Measurements from ENCODE around the gene LAMB3.
A peak's percentile ranks its signal among the peaks of the same experiment; 100 is the strongest.

LAMB3 gene

DNA sequence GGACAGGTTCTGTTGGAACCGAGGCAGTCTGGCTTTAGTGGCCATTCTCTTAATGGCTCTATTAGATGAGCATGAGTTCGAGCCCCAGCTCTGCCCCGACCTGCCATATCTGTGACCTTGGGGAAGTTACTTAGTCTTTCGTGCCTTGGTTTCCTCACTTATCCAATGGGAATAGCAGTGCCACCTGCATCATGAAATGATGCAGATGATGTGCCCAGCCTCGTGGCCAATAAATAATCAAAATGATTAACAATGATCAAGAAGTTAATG lies 38.1 kb downstream of the LAMB3 start:
- H3K9me3 ChIP-seq (replicated peaks in 1 of 11): peaks cover 0 to 11% (median 0%) of the 10 kb centered on the region in 11 experiments; a peak in 2 of 22 replicates
- H3K9ac ChIP-seq: no peak overlapping the region
- H3K27ac ChIP-seq: no peak overlapping the region
- peaks cover 0 to 55% (median 6%) of the 10 kb centered on the region in 11 experiments; a peak in 11 of 22 replicates for H3K36me3 ChIP-seq
- peaks cover 18 to 36% (median 28%) of the 10 kb centered on the region in 10 experiments for H3K4me1 ChIP-seq
- no peak for TF ChIP-seq Cebpa-rat (IDR thresholded peaks at IDR 0.05)
- H3K4me2 ChIP-seq: no peak overlapping the region
- no peaks in the 10 kb centered on the region; a peak in 1 of 22 replicates for H4K20me1 ChIP-seq
- H3K27me3 ChIP-seq: no peaks in the 10 kb centered on the region
- no peak overlapping the region for H3K4me3 ChIP-seq

DNA sequence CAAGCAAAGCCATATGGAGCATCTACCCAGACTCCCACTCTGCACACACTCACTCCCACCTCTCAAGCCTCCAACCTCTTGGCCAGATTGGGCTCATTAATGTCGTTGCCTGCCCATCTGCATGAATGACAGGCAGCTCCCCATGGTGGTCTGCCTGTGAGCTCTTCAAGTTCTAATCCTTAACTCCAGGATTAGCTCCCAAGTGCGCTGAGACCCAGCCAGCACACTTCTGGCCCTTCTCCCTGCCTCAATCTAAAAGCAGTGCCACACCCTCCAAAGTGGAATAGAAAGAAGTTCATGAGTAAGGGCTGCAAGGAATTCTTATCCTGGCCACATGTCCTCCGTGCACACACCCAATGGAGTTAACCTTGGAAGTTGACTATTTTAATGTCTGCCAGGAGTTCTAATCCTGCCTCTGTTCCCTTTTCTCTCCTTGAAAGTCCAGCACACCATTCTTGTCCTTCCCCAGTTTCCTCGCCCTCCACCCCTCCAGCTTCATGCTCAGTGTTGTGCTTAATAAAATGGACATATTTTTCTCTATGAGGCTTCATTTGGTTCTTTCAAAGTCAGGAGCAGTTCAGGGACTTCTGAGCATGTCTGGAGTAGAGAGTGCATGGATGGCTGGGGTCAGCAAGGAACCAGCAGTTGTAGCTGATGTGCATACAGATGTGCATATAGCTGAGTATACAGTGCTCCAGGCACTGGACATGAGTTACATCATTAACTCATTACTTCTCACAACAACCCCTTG lies 38.6 kb downstream of the LAMB3 start:
- no peak for TF ChIP-seq Cebpa-rat (IDR thresholded peaks at IDR 0.05)
- Histone ChIP-seq H3K4me1 (peaks cover 13 to 34% (median 23%) of the 10 kb centered on the region in 10 experiments), H3K27ac (no peak overlapping the region), H4K20me1 (no peaks in the 10 kb centered on the region; a peak in 1 of 22 replicates), H3K9ac (no peak overlapping the region), H3K4me2 (peak overlapping the region in 2 of 11 experiments; percentile 44 to 57; a peak in 3 of 22 replicates), H3K27me3 (no peaks in the 10 kb centered on the region), H3K4me3 (no peak overlapping the region), H3K9me3 (replicated peaks in 1 of 11) (peaks cover 0 to 11% (median 0%) of the 10 kb centered on the region in 11 experiments; a peak in 2 of 22 replicates), H3K36me3 (peaks cover 0 to 54% (median 6%) of the 10 kb centered on the region in 11 experiments; a peak in 11 of 22 replicates)

DNA sequence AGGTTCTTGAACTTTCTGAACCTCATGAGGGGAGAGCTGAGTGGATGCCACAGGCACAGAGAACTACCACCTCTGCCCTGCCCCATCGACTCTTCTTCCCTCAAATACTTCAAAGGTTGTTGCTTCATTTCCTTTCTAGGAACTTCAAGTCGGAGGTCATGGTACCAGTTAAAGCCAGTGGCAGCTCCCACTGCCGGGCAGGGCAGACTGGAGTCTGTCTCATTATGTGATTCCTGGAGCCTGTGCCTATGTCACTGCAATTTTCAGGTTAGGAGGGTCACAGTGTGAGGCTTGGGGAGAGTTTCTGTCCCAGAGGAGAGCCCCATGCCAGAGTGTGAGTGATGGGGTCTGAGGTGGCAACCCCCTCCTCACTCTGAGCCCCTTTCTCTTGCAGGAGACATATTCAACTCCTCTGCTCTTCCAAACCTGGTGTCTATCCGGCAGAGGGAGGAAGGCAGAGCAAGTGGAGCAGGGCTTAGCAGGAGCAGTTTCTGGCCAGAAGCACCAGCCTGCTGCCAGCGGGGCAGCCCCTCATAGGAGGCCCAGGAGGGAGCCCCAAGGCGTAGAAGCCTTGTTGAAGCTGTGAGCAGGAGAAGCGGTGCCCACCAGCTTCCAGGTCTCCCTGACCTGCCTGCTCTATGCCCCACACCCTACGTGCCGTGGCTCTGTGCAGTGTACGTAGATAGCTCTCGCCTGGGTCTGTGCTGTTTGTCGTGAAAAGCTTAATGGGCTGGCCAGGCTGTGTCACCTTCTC lies 39.4 kb downstream of the LAMB3 start:
- Histone ChIP-seq H3K36me3 (peaks cover 0 to 47% (median 6%) of the 10 kb centered on the region in 11 experiments; a peak in 11 of 22 replicates), H3K27ac (no peak overlapping the region), H4K20me1 (no peaks in the 10 kb centered on the region; a peak in 1 of 22 replicates), H3K4me2 (peak overlapping the region in 9 of 11 experiments; percentile 6 to 57 (median 33); a peak in 12 of 22 replicates), H3K9ac (no peak overlapping the region), H3K4me1 (peaks cover 7 to 31% (median 16%) of the 10 kb centered on the region in 10 experiments; a peak in 15 of 20 replicates), H3K9me3 (replicated peaks in 1 of 11) (peaks cover 0 to 11% (median 0%) of the 10 kb centered on the region in 11 experiments; a peak in 2 of 22 replicates), H3K27me3 (no peaks in the 10 kb centered on the region), H3K4me3 (no peak overlapping the region)
- no peak for TF ChIP-seq Cebpa-rat (IDR thresholded peaks at IDR 0.05)

DNA sequence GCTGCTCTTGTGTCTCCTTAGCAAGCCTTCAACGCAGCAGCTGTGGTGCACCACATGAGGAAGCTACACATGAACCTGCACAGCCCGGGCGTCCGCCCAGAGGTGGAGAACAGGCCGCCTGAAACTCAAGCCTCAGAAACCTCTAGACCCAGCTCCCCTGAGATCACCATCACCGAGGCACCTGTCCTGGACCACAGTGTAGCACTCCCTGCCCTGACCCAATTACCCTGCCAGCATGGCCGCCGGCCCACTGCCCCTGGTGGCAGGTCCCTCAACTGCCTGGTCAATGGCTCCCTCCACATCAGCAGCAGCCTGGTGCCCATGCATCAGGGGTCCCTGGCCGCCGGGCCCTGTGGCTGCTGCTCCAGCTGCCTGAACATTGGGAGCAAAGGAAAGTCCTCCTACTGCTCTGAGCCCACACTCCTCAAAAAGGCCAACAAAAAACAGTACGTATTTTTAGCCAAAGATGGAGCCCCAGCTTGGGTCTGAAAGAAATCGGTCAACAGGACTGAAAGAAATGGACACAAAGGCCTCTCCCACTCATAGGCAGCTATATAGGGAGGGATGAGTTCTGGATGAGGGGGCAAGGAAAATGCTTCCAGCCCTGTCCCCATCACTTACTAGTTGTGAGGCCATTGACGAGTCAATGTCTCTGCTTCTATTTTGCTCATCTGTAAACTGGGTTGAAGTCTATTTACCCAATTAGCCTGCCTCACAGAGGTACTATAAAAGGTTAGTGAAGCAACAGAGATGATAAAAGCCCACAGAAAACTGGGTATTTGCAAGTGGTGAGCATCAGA lies 40.3 kb downstream of the LAMB3 start:
- Histone ChIP-seq H3K27ac (no peak overlapping the region), H3K36me3 (peaks cover 0 to 38% (median under 1%) of the 10 kb centered on the region in 11 experiments; a peak in 11 of 22 replicates), H3K27me3 (no peaks in the 10 kb centered on the region), H3K4me2 (peak overlapping the region in 10 of 11 experiments; percentile 5 to 57 (median 30); a peak in 18 of 22 replicates), H3K4me1 (peaks cover 7 to 39% (median 18%) of the 10 kb centered on the region in 10 experiments; a peak in 15 of 20 replicates), H4K20me1 (no peaks in the 10 kb centered on the region; a peak in 1 of 22 replicates), H3K9me3 (replicated peaks in 1 of 11) (peaks cover 0 to 11% (median 0%) of the 10 kb centered on the region in 11 experiments; a peak in 2 of 22 replicates), H3K9ac (no peak overlapping the region), H3K4me3 (no peak overlapping the region)
- TF ChIP-seq Cebpa-rat (IDR thresholded peaks at IDR 0.05): no peak

DNA sequence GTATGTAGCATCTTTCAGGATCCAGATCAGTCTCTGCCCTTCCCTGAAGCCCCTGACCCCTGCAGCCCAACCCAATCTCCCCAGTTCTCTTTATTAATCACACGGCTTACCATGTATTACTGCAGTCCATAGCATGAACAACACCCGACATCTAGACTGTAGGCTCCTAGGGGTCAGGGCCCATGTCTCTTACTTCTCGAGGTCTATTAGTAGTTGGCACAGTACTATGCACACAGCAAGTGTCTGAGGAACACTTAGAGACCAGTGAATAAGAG lies 41.7 kb downstream of the LAMB3 start:
- Histone ChIP-seq H3K4me2 (no peak overlapping the region), H3K9me3 (replicated peaks in 1 of 11) (peaks cover 0 to 7% (median 0%) of the 10 kb centered on the region in 11 experiments; a peak in 2 of 22 replicates), H3K9ac (no peak overlapping the region), H3K4me3 (no peak overlapping the region), H3K4me1 (peaks cover 7 to 40% (median 18%) of the 10 kb centered on the region in 10 experiments; a peak in 15 of 20 replicates), H3K36me3 (peaks cover 0 to 24% (median 0%) of the 10 kb centered on the region in 11 experiments; a peak in 10 of 22 replicates), H4K20me1 (no peaks in the 10 kb centered on the region; a peak in 1 of 22 replicates), H3K27ac (no peak overlapping the region), H3K27me3 (no peaks in the 10 kb centered on the region)
- TF ChIP-seq Cebpa-rat (IDR thresholded peaks at IDR 0.05): no peak

DNA sequence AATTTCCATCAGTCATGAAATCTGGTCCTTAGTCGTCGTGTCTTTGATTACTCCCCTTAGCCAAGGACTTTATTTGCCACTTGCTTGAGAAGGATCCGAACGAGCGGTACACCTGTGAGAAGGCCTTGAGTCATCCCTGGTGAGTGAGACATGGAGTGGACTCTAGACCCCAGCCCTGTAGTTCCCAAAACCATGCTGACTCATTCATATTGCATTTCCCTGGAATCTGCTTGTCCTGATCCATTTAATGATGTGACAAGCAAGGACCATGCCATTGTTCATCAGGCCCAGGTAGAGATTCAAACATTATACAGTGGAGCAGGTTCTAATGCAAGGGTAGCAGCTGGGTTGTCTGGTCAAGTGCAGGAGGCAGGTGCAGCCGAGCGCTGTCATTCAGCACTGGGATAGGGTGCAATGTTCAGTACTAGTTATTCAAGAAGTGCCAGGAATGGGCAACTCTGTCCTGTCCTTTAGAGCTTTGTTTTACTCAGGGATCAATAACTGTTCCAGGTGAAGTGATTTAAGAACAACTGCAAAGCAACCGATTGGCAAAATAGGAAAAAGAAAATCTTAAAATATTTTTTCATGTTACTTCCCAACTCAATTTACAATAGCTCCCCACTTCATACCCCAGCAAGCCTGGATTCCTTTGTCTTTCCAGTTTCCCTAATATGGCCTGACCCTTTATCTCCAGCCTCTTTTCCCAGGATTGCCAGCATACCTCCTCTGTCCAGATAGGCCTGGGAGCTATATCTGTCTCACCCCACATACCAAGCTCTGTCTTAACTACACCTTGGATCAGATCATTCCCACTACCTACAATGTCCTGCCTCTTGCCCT lies 42.2 kb downstream of the LAMB3 start:
- Histone ChIP-seq H3K9ac (no peak overlapping the region), H3K4me3 (no peak overlapping the region), H3K4me1 (peaks cover 7 to 40% (median 18%) of the 10 kb centered on the region in 10 experiments; a peak in 15 of 20 replicates), H3K9me3 (replicated peaks in 1 of 11) (peaks cover 0 to 2% (median 0%) of the 10 kb centered on the region in 11 experiments; a peak in 1 of 22 replicates), H4K20me1 (no peaks in the 10 kb centered on the region; a peak in 1 of 22 replicates), H3K36me3 (peaks cover 0 to 19% (median 0%) of the 10 kb centered on the region in 11 experiments; a peak in 10 of 22 replicates), H3K27me3 (no peaks in the 10 kb centered on the region), H3K27ac (no peak overlapping the region), H3K4me2 (peak overlapping the region in 2 of 11 experiments; percentile 1 to 4; a peak in 2 of 22 replicates)
- no peak for TF ChIP-seq Cebpa-rat (IDR thresholded peaks at IDR 0.05)

DNA sequence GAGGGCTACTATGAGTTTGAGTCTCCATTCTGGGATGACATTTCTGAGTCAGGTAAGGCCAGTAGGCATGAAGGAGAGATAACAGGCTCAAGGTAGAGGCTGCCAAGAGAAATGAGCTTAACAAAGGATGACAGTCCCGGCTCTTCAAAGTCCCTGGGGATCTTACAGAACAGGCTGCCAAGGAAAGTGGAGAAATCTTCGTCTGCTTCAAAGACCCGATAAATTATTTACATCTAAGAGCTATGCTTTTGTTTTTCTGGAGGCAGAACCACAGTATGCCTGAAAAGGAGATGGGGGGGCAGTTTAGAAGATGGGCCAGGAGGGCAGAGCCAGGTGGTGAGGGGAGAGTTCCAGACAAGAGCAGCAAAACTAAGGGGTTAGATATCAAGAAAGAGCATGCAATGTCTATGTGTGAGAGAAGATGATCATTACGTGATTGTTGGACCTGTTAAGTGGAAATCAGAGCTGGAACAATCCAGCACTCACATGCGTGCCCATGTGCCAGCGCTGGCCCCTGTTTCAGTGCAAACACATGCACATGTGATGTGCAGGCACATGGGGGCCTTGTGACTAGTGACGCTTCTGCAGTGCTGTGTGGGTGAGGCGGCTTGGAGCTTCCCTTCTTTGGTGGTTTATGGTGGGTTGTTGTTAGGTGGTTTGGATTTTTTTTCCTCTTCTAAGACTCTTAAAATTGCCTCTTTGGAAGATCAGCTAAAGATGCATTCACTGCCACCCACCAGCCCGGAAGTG lies 43.0 kb downstream of the LAMB3 start:
- H4K20me1 ChIP-seq: no peaks in the 10 kb centered on the region; a peak in 1 of 22 replicates
- no peak overlapping the region for H3K9ac ChIP-seq
- TF ChIP-seq Cebpa-rat (IDR thresholded peaks at IDR 0.05): no peak
- peaks cover 0 to 11% (median 0%) of the 10 kb centered on the region in 11 experiments; a peak in 4 of 22 replicates for H3K36me3 ChIP-seq
- H3K4me3 ChIP-seq: no peak overlapping the region
- H3K4me1 ChIP-seq: peaks cover 7 to 40% (median 18%) of the 10 kb centered on the region in 10 experiments; a peak in 15 of 20 replicates
- H3K9me3 ChIP-seq (replicated peaks in 1 of 11): no peaks in the 10 kb centered on the region
- H3K4me2 ChIP-seq: peak overlapping the region in 2 of 11 experiments; percentile 1 to 10; a peak in 2 of 22 replicates
- H3K27ac ChIP-seq: peak overlapping the region in 1 of 11 experiments; percentile 32; a peak in 1 of 22 replicates
- H3K27me3 ChIP-seq: no peaks in the 10 kb centered on the region
